Measurements from ENCODE around the gene FBXO38. TPM values are rescaled to one million over a fixed set of nuclear protein-coding genes. Genes with fewer than 3 reads are reported as not detected.

Gene FBXO38
- total RNA-seq, 3 donors from 2014 or later, result 29.8 to 31.5 (median 30.5) TPM

DNA sequence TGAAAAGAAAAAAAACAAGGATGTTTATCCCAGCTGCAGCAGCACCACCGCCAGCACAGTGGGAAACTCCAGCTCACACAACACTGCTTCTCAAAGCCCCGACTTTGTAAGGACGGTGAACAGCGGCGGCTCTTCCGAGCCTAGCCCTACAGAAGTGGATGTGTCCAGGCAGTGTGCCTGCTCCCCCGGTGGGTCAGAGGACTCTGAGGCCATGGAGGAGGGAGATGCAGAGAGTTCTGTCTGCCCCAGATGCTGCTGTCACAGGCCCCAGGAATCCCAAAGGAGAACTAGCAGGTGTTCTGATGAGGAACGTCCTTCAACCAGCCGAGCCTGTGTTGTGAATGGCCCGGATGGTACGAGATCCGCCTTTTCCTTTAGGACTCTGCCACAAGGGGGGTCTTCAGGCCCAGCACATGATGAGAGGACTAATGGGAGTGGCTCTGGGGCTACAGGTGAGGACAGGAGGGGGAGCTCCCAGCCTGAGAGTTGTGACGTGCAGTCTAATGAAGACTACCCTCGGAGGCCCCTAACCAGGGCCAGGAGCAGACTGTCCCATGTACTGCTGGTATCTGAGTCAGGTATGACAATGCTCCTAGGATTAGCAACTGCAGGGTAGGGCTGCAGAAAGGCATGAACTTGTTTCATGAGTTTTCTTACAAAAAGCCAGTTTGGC, 43.7 kb downstream of the FBXO38 start:
- no peak overlapping the region for H3K4me3 Mint-ChIP-seq
- H3K9me3 Mint-ChIP-seq, result no peaks in the 10 kb centered on the region
- ATAC-seq (no peak), DNase-seq (no peak)
- H3K36me3 Mint-ChIP-seq (ENCODE audit: insufficient read depth), result peaks cover 50% of the 10 kb centered on the region
- H3K27me3 Mint-ChIP-seq (ENCODE audit: low read depth), result no peaks in the 10 kb centered on the region
- peaks cover 13% of the 10 kb centered on the region for H3K4me1 Mint-ChIP-seq (ENCODE audit: low read depth)

GRCh38 chr5:148428848-148429247, 45.1 kb downstream of the FBXO38 start:
- DNase-seq, result no peak
- Mint-ChIP-seq H3K4me1 (ENCODE audit: low read depth) (peaks cover 11% of the 10 kb centered on the region), H3K9me3 (no peaks in the 10 kb centered on the region), H3K27me3 (ENCODE audit: low read depth) (no peaks in the 10 kb centered on the region), H3K4me3 (no peak overlapping the region), H3K36me3 (ENCODE audit: insufficient read depth) (peaks cover 49% of the 10 kb centered on the region)
- ATAC-seq, result no peak

- DNase-seq (no peak), ATAC-seq (no peak)
- peaks cover 30% of the 10 kb centered on the region for H3K36me3 Mint-ChIP-seq (ENCODE audit: insufficient read depth)
- no peaks in the 10 kb centered on the region for H3K27me3 Mint-ChIP-seq (ENCODE audit: low read depth)
- H3K4me3 Mint-ChIP-seq, result no peak overlapping the region
- H3K4me1 Mint-ChIP-seq (ENCODE audit: low read depth), result peaks cover 9% of the 10 kb centered on the region
- H3K9me3 Mint-ChIP-seq, result no peaks in the 10 kb centered on the region
Observed at GRCh38 chr5:148433826-148434225, 50.1 kb downstream of the FBXO38 start.

DNA sequence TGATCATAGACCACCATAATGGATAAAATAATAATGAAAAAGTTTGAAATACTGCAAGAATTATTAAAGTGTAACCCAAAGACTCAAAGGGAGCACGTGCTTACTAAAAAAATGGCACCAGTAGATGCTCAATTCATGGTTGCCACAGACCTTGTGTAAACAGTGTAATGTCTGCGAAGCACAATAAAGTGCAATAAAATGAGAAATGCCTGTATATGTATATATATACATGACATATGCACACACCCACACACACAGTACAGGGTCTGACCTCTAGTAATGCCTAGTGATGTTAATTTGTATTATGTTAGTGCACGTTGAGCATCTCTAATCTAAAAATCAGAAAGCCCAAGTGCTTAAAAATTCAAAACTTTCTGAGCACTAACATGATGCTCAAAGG, 52.3 kb downstream of the FBXO38 start:
- no peaks in the 10 kb centered on the region for H3K9me3 Mint-ChIP-seq
- DNase-seq (no peak), ATAC-seq (no peak)
- no peak overlapping the region for H3K4me3 Mint-ChIP-seq
- H3K4me1 Mint-ChIP-seq (ENCODE audit: low read depth), result peaks cover 4% of the 10 kb centered on the region
- no peaks in the 10 kb centered on the region for H3K27me3 Mint-ChIP-seq (ENCODE audit: low read depth)
- peaks cover 27% of the 10 kb centered on the region for H3K36me3 Mint-ChIP-seq (ENCODE audit: insufficient read depth)

DNA sequence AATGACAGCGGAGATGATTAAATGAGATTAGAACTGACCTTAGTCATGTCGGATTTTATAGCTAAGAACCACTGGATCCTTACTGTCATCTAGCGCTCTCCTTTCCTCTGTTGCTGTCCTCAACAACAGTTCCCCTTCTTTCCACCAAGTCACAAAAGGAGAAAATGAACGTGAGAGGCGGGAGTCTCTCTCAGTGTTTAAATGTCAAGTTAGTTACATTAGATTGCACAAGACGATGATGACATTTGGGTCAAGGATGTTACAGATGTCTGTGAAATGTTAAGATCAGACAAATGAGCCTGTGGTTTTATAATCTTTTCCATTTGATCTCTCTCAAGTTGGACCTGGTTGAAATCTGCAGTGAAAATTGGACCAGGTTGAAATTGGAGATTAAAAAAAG, 53.5 kb downstream of the FBXO38 start:
- peaks cover 4% of the 10 kb centered on the region for H3K4me1 Mint-ChIP-seq (ENCODE audit: low read depth)
- no peak for ATAC-seq
- H3K4me3 Mint-ChIP-seq, result no peak overlapping the region
- DNase-seq, result no peak
- H3K27me3 Mint-ChIP-seq (ENCODE audit: low read depth), result no peaks in the 10 kb centered on the region
- H3K36me3 Mint-ChIP-seq (ENCODE audit: insufficient read depth), result peaks cover 29% of the 10 kb centered on the region
- H3K9me3 Mint-ChIP-seq, result no peaks in the 10 kb centered on the region

DNA sequence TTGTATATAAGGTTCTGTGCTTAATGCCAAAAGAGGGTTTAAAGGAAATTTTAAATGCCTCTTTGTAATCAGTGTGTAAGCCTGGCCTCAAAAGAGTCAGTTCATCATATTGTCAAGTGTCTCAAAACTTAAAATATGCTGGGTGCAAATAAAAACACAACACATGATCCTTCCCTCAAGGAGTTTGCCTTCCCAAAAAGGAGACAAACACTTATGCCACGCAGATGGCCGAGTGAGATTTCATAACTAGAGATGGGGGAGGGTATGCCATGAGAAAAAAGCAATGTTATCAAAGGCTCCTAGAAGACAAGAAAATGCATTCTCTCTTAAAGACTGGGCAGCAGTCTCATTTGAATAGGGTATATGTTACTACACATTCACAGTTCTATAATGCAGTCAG, 55.2 kb downstream of the FBXO38 start:
- peaks cover 26% of the 10 kb centered on the region for H3K36me3 Mint-ChIP-seq (ENCODE audit: insufficient read depth)
- ATAC-seq, result no peak
- no peaks in the 10 kb centered on the region for H3K9me3 Mint-ChIP-seq

DNA sequence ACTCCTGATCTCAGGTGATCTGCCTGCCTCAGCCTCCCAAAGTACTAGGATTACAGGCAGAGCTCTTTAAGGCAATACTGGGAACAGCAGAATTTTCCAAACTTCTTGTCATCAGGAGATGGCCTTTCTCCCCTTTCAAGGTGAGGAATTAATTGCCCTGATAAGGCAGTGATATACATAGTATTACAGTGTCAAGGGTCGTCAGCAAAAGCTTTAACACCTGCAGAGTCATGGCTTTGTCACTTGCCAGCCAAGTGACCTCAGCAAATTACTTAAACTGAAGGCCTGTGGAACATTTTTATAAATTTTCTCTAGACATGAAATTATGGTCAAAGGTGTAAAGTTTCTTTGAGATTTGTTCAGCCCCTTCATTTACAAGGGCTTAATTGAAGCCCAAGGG, 59.5 kb downstream of the FBXO38 start:
- no peak for ATAC-seq

More for the DNA sequence above, 55.2 kb downstream of the FBXO38 start:
- no peak for DNase-seq
- peaks cover 4% of the 10 kb centered on the region for H3K4me1 Mint-ChIP-seq (ENCODE audit: low read depth)
- no peaks in the 10 kb centered on the region for H3K27me3 Mint-ChIP-seq (ENCODE audit: low read depth)
- H3K4me3 Mint-ChIP-seq, result no peak overlapping the region

GRCh38 chr5:148443998-148444397, 60.2 kb downstream of the FBXO38 start:
- DNase-seq, result peak; percentile 24
- Mint-ChIP-seq H3K27me3 (ENCODE audit: low read depth) (no peaks in the 10 kb centered on the region), H3K36me3 (ENCODE audit: insufficient read depth) (peaks cover 16% of the 10 kb centered on the region), H3K4me3 (no peak overlapping the region), H3K4me1 (ENCODE audit: low read depth) (no peaks in the 10 kb centered on the region), H3K9me3 (no peaks in the 10 kb centered on the region)
- peak; percentile 62 for ATAC-seq

More for the DNA sequence above, 59.5 kb downstream of the FBXO38 start:
- no peaks in the 10 kb centered on the region for H3K4me1 Mint-ChIP-seq (ENCODE audit: low read depth)
- H3K36me3 Mint-ChIP-seq (ENCODE audit: insufficient read depth), result peaks cover 18% of the 10 kb centered on the region
- no peaks in the 10 kb centered on the region for H3K9me3 Mint-ChIP-seq
- no peak overlapping the region for H3K4me3 Mint-ChIP-seq
- no peak for DNase-seq
- H3K27me3 Mint-ChIP-seq (ENCODE audit: low read depth), result no peaks in the 10 kb centered on the region

DNA sequence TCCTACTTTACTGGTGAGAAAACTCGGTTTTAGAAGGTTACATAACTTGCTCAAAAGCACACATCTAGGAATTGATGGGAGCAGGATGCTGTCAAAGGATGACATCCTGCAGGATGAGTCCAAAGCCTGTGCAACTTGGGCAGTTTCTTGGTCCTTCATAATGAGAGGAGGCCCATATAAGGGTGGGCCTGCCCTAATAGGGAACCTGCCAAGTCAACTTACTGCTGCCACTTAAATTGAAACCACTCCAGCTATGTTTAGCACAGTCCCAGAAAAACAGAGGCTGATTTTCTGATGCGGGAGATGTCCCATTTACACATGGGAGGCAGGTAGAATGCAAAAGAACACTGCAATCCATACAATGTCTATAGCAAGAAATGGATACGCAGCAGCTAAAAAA, 61.8 kb downstream of the FBXO38 start:
- Mint-ChIP-seq H3K36me3 (ENCODE audit: insufficient read depth) (peaks cover 12% of the 10 kb centered on the region), H3K9me3 (no peaks in the 10 kb centered on the region), H3K4me3 (no peak overlapping the region), H3K4me1 (ENCODE audit: low read depth) (no peaks in the 10 kb centered on the region), H3K27me3 (ENCODE audit: low read depth) (no peaks in the 10 kb centered on the region)
- ATAC-seq (no peak), DNase-seq (no peak)

DNA sequence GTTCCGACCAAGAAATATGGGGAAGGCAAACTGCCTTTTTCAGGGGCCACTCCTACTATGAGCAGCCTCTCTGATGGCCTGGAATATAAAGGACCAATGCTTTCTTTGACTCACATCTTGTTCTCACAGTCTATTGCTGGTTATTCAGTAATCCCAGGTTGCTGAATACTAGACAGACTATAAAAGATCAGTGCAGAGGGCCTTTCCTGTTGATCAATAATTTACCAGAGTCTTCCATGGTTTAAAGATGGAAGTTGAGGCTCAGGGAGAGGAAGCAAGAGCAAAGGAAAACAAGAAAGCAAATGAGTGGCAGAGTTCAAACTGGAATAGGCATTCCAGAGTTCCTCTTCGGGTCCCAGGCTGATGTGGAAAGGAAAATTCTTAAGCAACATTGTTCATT, 62.9 kb downstream of the FBXO38 start:
- Mint-ChIP-seq H3K9me3 (no peaks in the 10 kb centered on the region), H3K4me3 (no peak overlapping the region), H3K36me3 (ENCODE audit: insufficient read depth) (peaks cover 10% of the 10 kb centered on the region), H3K4me1 (ENCODE audit: low read depth) (no peaks in the 10 kb centered on the region), H3K27me3 (ENCODE audit: low read depth) (no peaks in the 10 kb centered on the region)
- ATAC-seq (no peak), DNase-seq (no peak)

GRCh38 chr5:148452499-148453193, 68.9 kb downstream of the FBXO38 start:
- no peak for DNase-seq

DNA sequence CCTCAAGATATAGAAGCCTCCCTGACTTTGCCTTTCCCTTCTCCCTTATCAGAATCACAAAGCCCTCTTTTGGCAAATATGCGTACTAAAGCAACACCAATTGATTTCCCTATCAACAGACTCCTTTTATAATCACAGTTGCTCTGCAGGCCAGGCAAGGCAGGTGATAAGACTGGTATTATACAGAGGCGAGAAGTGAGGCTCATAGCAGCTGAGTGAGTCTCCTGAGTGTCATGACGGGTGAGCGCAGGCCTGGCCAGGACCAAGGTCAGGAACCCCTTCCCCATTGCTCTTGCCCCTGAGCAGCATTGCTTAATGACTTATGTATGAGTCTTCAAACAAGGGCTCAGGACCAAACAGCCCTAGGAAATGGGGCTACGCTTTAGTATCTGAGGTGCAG, 70.8 kb downstream of the FBXO38 start:
- DNase-seq (no peak), ATAC-seq (no peak)
- Mint-ChIP-seq H3K27me3 (ENCODE audit: low read depth) (peaks cover 5% of the 10 kb centered on the region), H3K4me1 (ENCODE audit: low read depth) (no peaks in the 10 kb centered on the region), H3K4me3 (no peak overlapping the region), H3K36me3 (ENCODE audit: insufficient read depth) (no peaks in the 10 kb centered on the region), H3K9me3 (no peaks in the 10 kb centered on the region)

More at GRCh38 chr5:148452499-148453193, 68.9 kb downstream of the FBXO38 start:
- Mint-ChIP-seq H3K9me3 (no peaks in the 10 kb centered on the region), H3K4me1 (ENCODE audit: low read depth) (no peaks in the 10 kb centered on the region), H3K36me3 (ENCODE audit: insufficient read depth) (no peaks in the 10 kb centered on the region), H3K4me3 (no peak overlapping the region), H3K27me3 (ENCODE audit: low read depth) (peaks cover 2% of the 10 kb centered on the region)
- ATAC-seq, result no peak

DNA sequence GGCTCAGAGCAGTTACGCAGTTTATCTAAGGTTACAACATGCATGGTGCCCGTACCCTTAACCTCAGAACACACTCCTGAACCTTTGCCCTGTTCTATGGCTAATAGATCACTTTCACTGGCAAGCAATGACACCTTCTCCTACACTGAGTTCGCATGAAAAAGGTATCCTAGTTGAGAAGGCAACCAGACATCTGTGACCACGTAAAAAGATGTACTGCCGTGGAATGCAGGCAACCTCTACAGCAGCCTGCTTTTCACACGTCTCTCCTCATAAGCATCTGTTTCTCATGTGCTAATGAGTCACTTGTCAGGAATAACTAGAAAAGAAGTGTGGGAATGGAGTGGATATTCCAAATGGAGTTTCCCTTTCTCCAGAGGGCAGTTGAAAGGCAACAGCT, 71.4 kb downstream of the FBXO38 start:
- no peaks in the 10 kb centered on the region for H3K36me3 Mint-ChIP-seq (ENCODE audit: insufficient read depth)
- ATAC-seq, result no peak
- DNase-seq, result no peak

DNA sequence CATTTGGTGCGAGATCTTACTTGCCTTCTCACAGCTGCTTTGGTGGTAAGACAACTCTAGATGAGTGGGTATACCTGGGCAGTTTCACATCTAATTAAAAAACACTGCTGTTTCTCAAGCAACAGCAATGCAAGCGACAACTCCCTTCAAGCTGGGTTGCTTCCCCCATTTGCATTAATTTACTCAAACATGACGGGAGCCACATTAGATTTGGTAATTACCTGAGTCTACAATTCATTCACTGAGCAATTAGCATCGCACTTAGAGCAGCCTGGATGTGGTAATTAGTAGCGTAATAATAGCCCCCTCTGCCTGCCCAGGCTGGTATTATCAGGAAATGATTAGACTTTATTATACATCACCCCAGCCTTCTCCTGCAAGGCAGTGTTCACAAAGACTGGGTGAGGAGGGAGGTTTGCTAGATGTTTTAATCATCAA, 73.4 kb downstream of the FBXO38 start:
- Mint-ChIP-seq H3K4me3 (no peak overlapping the region), H3K4me1 (ENCODE audit: low read depth) (no peaks in the 10 kb centered on the region), H3K27me3 (ENCODE audit: low read depth) (peaks cover 8% of the 10 kb centered on the region), H3K9me3 (no peaks in the 10 kb centered on the region), H3K36me3 (ENCODE audit: insufficient read depth) (no peaks in the 10 kb centered on the region)
- ATAC-seq (peak in 1 of 2 donors; percentile 23), DNase-seq (peak; percentile 8)

More for the DNA sequence above, 71.4 kb downstream of the FBXO38 start:
- Mint-ChIP-seq H3K4me3 (no peak overlapping the region), H3K4me1 (ENCODE audit: low read depth) (no peaks in the 10 kb centered on the region), H3K27me3 (ENCODE audit: low read depth) (peaks cover 5% of the 10 kb centered on the region), H3K9me3 (no peaks in the 10 kb centered on the region)

All from activated T-cell treated with anti-CD3 and anti-CD28 coated beads, Interleukin-2, amount 50 U/mL, for 4 hours (primary cell).